Panc1 (cell line): ENCODE results near the gene GIPC3. TPM values are rescaled to one million over a fixed set of nuclear protein-coding genes. Genes with fewer than 3 reads are reported as not detected.

Experiments used
- ATAC-seq: fragments of 200-7000 bp; cut with Tn5 transposase; 2 replicates; pipeline ENCODE4 v1.9.1; 2020; ENCODE audit warnings: mild to moderate bottlenecking, moderate library complexity
- BruUV-seq: library from RNA; stranded (reverse); fragments of 400-500 nt; replicated peaks from 2 replicates; lab custom pipeline; 2021; lab: Mats Ljungman, UMichigan
- CTCF ChIA-PET: fragments of 300-600 bp; sonication (Branson Sonifier 250); formaldehyde crosslinking; loops from one replicate; lab custom pipeline; 2022; ENCODE audit warnings: antibody characterized with exemption; lab: Charles Lee
- POLR2A ChIA-PET: fragments of 300-600 bp; sonication (Branson Sonifier 250); formaldehyde crosslinking; loops from one replicate; lab custom pipeline; 2022; ENCODE audit warnings: antibody characterized with exemption; lab: Charles Lee
- DNase-seq: peaks from one replicate; pipeline ENCODE4 v3.0.0-alpha.2; 2010; ENCODE audit warnings: low read depth, low spot score
- H3K27ac ChIP-seq: 2 replicates; pipeline ENCODE4 v1.5.1; 2011; ENCODE audit warnings: mild to moderate bottlenecking, low read length, inconsistent platforms
- H3K27me3 ChIP-seq: fragments of 200-500 bp; sonication (Bioruptor generic); 2 replicates; pipeline ENCODE4 v1.6.0; 2014; ENCODE audit warnings: low read length, inconsistent platforms; ENCODE audit not compliant: control insufficient read depth, insufficient read depth
- H3K36me3 ChIP-seq: fragments of 200-500 bp; sonication (Bioruptor generic); 2 replicates; pipeline ENCODE4 v1.5.1; 2014; ENCODE audit warnings: inconsistent platforms, mild to moderate bottlenecking, low read length, moderate library complexity; ENCODE audit not compliant: control insufficient read depth, insufficient read depth
- H3K4me1 ChIP-seq: 2 replicates; pipeline ENCODE4 v1.5.1; 2011; ENCODE audit warnings: inconsistent platforms, mild to moderate bottlenecking, low read length, moderate library complexity; ENCODE audit not compliant: control insufficient read depth, insufficient read depth
- H3K4me3 ChIP-seq, 2 experiments: 2 replicates each; pipeline ENCODE4 v1.5.1; 2011 to 2012; ENCODE audit warnings: low read depth in 2 of 2, low read length in 2 of 2, mild to moderate bottlenecking in 2 of 2, inconsistent platforms in 1 of 2, moderate library complexity in 1 of 2
- H3K9me3 ChIP-seq: fragments of 200-500 bp; sonication (Bioruptor generic); 2 replicates; pipeline ENCODE4 v1.5.1; 2014; ENCODE audit warnings: low read depth, mild to moderate bottlenecking, inconsistent platforms, low read length, moderate library complexity; ENCODE audit not compliant: control insufficient read depth, insufficient read depth
- CTCF ChIP-seq: fragments of 450-650 bp; IDR thresholded peaks from 2 replicates; pipeline ENCODE4 v1.5.1; 2017; ENCODE audit warnings: mild to moderate bottlenecking
- POLR2AphosphoS5 ChIP-seq: IDR thresholded peaks from 2 replicates; pipeline ENCODE4 v1.6.1; 2012; ENCODE audit warnings: mild to moderate bottlenecking, low read depth, low read length, moderate library complexity
- REST ChIP-seq, 2 experiments: IDR thresholded peaks; 2 replicates each; pipeline ENCODE4 v1.6.1; 2011 to 2012; ENCODE audit warnings: low read depth in 2 of 2, control low read depth in 1 of 2, low read length in 1 of 2, mild to moderate bottlenecking in 1 of 2, moderate library complexity in 1 of 2; ENCODE audit not compliant: insufficient read depth in 1 of 2
- SIN3A ChIP-seq: IDR thresholded peaks from 2 replicates; pipeline ENCODE4 v1.6.1; 2012; ENCODE audit warnings: low read depth, mild to moderate bottlenecking, low read length, moderate library complexity, borderline replicate concordance; ENCODE audit not compliant: insufficient read depth
- TCF7L2 ChIP-seq: IDR thresholded peaks from 2 replicates; pipeline ENCODE4 v1.6.1; 2011; ENCODE audit warnings: mild to moderate bottlenecking, low read depth, low read length, inconsistent platforms
- in situ Hi-C: cut with HindIII; loops from 2 replicates; pipeline ENCODE4 v1.10.0; 2016; ENCODE audit warnings: low sequenced_read_pairs, low pct_unique_long_range_greater_than_20kb
- intact Hi-C: fragments of 100-400 bp; cut with micrococcal nuclease; formaldehyde crosslinking; loops from one replicate; pipeline ENCODE4 v1.10.0; 2022; ENCODE audit not compliant: unreplicated experiment
- total RNA-seq: library from RNA; stranded (reverse); gene quantifications from one replicate; pipeline ENCODE4 v1.2.1, GENCODE V29; 2021; ENCODE audit not compliant: unreplicated experiment

The GIPC3 gene
- total RNA-seq, 1 experiment from 2014 or later = 0.92 TPM

GRCh38 chr19:3539756-3540118 is 45.5 kb upstream of the GIPC3 start:
- Histone ChIP-seq H3K27ac (no peak overlapping the region), H3K27me3 (no peaks in the 10 kb centered on the region), H3K4me1 (peaks cover 7% of the 10 kb centered on the region; the same call in 1 of the 2 replicates), H3K4me3 (no peak overlapping the region), H3K9me3 (no peaks in the 10 kb centered on the region), H3K36me3 (no peaks in the 10 kb centered on the region; the same call in 1 of the 2 replicates)
- in situ Hi-C loops (no loop called here), intact Hi-C loops (no loop called here)
- ATAC-seq (no peak), DNase-seq (no peak)
- TF ChIP-seq CTCF = no peak
- no peak for TF ChIP-seq POLR2AphosphoS5
- no peak for TF ChIP-seq TCF7L2
- no peak for TF ChIP-seq SIN3A
- TF ChIP-seq REST (IDR thresholded peaks at IDR 0.05; ENCODE audit: insufficient read depth in 1 of 2, low read depth in 2 of 2, low read length in 1 of 2) = no peak
- BruUV-seq = TSS peak; percentile 81
- ChIA-PET CTCF (no interaction called here), POLR2A (no interaction called here)

GRCh38 chr19:3543150-3544057 is 41.9 kb upstream of the GIPC3 start:
- DNase-seq = no peak
- CTCF ChIA-PET = no interaction called here
- ATAC-seq = no peak
- Histone ChIP-seq H3K9me3 (no peaks in the 10 kb centered on the region), H3K4me1 (0 out of 2 replicates have a peak, but pooled peaks cover 4% of the 10 kb centered on the region), H3K4me3 (no peak overlapping the region), H3K36me3 (0 out of 2 replicates have a peak, but pooled peaks cover 3% of the 10 kb centered on the region), H3K27me3 (no peaks in the 10 kb centered on the region), H3K27ac (no peak overlapping the region)
- TF ChIP-seq SIN3A (no peak), TCF7L2 (no peak), REST (IDR thresholded peaks at IDR 0.05; ENCODE audit: insufficient read depth in 1 of 2, low read depth in 2 of 2, low read length in 1 of 2) (no peak), CTCF (no peak), POLR2AphosphoS5 (no peak)
- no TSS peak for BruUV-seq
- POLR2A ChIA-PET = no interaction called here
- intact Hi-C loops = no loop called here
- in situ Hi-C loops = no loop called here
